MCF 10A (cell line): ENCODE measurements around the gene C1QTNF8. TPM values are rescaled to one million over a fixed set of nuclear protein-coding genes. Genes with fewer than 3 reads are reported as not detected.

Source experiments
- BruUV-seq: library from RNA; stranded (reverse); fragments of 400-500 nt; replicated peaks from 2 replicates; lab custom pipeline; 2021; lab: Mats Ljungman, UMichigan
- CTCF ChIA-PET: fragments of 300-600 bp; sonication (Branson Sonifier 250); formaldehyde crosslinking; extraction: SDS; loops from one replicate; lab custom pipeline; 2021; ENCODE audit warnings: antibody characterized with exemption, inconsistent platforms; lab: Yijun Ruan, JAX
- POLR2A ChIA-PET: fragments of 300-600, 350-650 bp; sonication (Branson Sonifier 250); formaldehyde crosslinking; extraction: SDS; loops from one replicate; lab custom pipeline; 2020; ENCODE audit warnings: antibody characterized with exemption, inconsistent platforms; lab: Yijun Ruan, JAX
- DNase-seq: peaks from one replicate; pipeline ENCODE4 v3.0.0-alpha.2; 2018; ENCODE audit not compliant: unreplicated experiment
- H3K27ac Mint-ChIP-seq: one replicate; pipeline ENCODE4 v1.8.0; 2022; ENCODE audit warnings: mild to moderate bottlenecking, low read depth, mixed read lengths; ENCODE audit not compliant: unreplicated experiment
- H3K27me3 Mint-ChIP-seq: one replicate; pipeline ENCODE4 v1.8.0; 2022; ENCODE audit warnings: mixed read lengths; ENCODE audit not compliant: insufficient read depth, unreplicated experiment
- H3K36me3 Mint-ChIP-seq: one replicate; pipeline ENCODE4 v1.8.0; 2022; ENCODE audit warnings: mild to moderate bottlenecking, moderate library complexity, mixed read lengths; ENCODE audit not compliant: insufficient read depth, unreplicated experiment
- H3K4me1 Mint-ChIP-seq: one replicate; pipeline ENCODE4 v1.8.0; 2022; ENCODE audit warnings: mixed read lengths; ENCODE audit not compliant: insufficient read depth, unreplicated experiment
- H3K4me3 Mint-ChIP-seq: one replicate; pipeline ENCODE4 v1.8.0; 2022; ENCODE audit warnings: mild to moderate bottlenecking, moderate library complexity, mixed read lengths; ENCODE audit not compliant: unreplicated experiment
- H3K9me3 Mint-ChIP-seq: one replicate; pipeline ENCODE4 v1.8.0; 2022; ENCODE audit warnings: mixed read lengths; ENCODE audit not compliant: unreplicated experiment
- intact Hi-C: fragments of 100-400 bp; cut with micrococcal nuclease; formaldehyde crosslinking; loops from 2 replicates; pipeline ENCODE4 v1.14.1; 2022
- total RNA-seq: library from RNA; stranded (reverse); gene quantifications from 2 replicates; pipeline ENCODE4 v1.2.3, GENCODE V29; 2022
- TF ChIP-seq, protein P1 (sequence below): fragments of 200-600 bp; IDR thresholded peaks from one replicate; pipeline ENCODE4 v1.8.0; 2022; ENCODE audit warnings: antibody characterized with exemption, mild to moderate bottlenecking; ENCODE audit not compliant: unreplicated experiment

C1QTNF8 gene
- total RNA-seq, 1 experiment from 2014 or later: not detected

DNA sequence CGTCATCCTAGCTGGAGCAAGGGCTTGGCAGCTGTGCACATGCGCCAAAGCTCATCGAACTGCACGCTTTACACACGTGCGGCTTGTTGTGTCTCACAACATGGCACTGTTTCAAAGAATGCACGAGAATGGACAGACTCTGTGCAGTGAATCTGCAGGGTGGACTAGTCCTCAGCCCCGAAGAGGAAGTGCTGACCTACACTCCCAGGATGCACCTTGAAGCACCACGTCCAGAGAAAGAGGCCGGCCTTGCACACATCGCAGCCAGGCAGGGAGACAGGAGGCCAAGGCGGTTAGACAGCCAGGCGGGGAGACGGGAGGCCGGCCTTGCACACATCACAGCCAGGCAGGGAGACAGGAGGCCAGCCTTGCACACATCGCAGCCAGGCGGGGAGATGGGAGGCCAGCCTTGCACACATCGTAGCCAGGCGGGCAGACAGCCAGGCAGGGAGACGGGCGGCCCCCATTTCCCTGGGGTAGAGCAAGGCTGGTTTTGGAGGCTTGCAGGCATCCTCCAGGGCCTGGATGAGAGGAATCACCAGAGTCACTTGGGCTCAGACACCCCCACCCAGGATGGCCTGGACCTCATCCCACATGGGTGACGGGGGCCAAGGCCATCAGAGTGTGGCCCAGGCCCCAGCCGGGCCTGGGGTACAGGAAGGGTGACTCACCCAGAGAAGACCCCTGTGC lies 47.9 kb upstream of the C1QTNF8 start:
- BruUV-seq: no TSS peak
- no peaks in the 10 kb centered on the region for H3K36me3 Mint-ChIP-seq
- ChIA-PET POLR2A (no interaction called here), CTCF (no interaction called here)
- no peak overlapping the region for H3K4me3 Mint-ChIP-seq
- no peak overlapping the region for H3K27ac Mint-ChIP-seq
- TF ChIP-seq, protein P1, sequence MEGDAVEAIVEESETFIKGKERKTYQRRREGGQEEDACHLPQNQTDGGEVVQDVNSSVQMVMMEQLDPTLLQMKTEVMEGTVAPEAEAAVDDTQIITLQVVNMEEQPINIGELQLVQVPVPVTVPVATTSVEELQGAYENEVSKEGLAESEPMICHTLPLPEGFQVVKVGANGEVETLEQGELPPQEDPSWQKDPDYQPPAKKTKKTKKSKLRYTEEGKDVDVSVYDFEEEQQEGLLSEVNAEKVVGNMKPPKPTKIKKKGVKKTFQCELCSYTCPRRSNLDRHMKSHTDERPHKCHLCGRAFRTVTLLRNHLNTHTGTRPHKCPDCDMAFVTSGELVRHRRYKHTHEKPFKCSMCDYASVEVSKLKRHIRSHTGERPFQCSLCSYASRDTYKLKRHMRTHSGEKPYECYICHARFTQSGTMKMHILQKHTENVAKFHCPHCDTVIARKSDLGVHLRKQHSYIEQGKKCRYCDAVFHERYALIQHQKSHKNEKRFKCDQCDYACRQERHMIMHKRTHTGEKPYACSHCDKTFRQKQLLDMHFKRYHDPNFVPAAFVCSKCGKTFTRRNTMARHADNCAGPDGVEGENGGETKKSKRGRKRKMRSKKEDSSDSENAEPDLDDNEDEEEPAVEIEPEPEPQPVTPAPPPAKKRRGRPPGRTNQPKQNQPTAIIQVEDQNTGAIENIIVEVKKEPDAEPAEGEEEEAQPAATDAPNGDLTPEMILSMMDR: no peak
- intact Hi-C loops: no loop called here
- no peaks in the 10 kb centered on the region for H3K4me1 Mint-ChIP-seq
- DNase-seq: no peak
- no peaks in the 10 kb centered on the region for H3K9me3 Mint-ChIP-seq
- H3K27me3 Mint-ChIP-seq: peaks cover 48% of the 10 kb centered on the region

DNA sequence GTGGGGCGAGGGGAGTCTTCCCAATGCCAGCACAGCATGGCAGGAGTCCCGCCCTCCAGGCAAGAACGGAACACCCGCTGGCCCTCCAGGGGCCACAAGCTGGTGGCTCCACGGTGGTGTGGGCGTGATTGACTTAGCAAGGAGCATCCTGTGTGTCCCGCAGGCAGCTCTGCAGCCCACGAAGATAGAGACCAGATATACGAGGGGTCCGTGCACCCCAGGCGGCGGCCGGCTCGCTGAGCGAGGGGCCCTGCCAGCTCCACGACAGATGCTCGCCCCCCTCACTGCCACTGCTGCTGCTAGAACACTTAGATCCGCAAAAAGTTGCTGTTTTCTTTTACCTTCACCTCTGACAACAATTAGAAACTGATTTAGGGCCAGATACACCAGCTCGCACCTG lies 46.9 kb upstream of the C1QTNF8 start:
- no peak overlapping the region for H3K4me3 Mint-ChIP-seq

DNA sequence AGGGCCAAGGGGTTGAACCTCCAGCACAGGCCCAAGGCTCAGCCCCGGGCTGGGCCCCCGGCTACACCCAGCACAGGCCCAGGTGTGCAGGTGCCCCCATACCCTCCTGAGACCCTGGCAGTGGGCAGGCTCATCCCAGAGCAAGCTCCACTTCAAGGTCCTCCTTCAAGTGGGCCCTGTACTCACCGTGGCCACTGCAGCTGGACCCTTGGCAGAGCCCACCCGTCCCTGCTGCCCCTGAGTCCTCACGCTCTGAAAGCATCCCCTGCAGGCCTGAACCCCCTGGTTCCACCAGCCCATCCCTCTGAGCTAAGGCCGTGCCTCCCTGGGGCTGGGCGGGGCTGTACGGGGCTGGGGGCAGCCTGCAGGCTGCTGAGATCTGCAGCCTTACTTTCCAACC lies 45.7 kb upstream of the C1QTNF8 start:
- BruUV-seq: no TSS peak
- Mint-ChIP-seq H3K27ac (no peak overlapping the region), H3K27me3 (peaks cover 55% of the 10 kb centered on the region), H3K9me3 (no peaks in the 10 kb centered on the region), H3K4me3 (no peak overlapping the region), H3K36me3 (no peaks in the 10 kb centered on the region), H3K4me1 (no peaks in the 10 kb centered on the region)
- intact Hi-C loops: no loop called here
- CTCF ChIA-PET: no interaction called here
- POLR2A ChIA-PET: no interaction called here
- DNase-seq: no peak
- TF ChIP-seq, protein P1: no peak

More for the DNA sequence above, 46.9 kb upstream of the C1QTNF8 start:
- H3K36me3 Mint-ChIP-seq: no peaks in the 10 kb centered on the region
- H3K27me3 Mint-ChIP-seq: peaks cover 55% of the 10 kb centered on the region
- BruUV-seq: no TSS peak
- ChIA-PET POLR2A (no interaction called here), CTCF (no interaction called here)
- DNase-seq: no peak
- H3K4me1 Mint-ChIP-seq: no peaks in the 10 kb centered on the region
- no peak overlapping the region for H3K27ac Mint-ChIP-seq
- H3K9me3 Mint-ChIP-seq: no peaks in the 10 kb centered on the region
- TF ChIP-seq, protein P1: no peak
- intact Hi-C loops: no loop called here

DNA sequence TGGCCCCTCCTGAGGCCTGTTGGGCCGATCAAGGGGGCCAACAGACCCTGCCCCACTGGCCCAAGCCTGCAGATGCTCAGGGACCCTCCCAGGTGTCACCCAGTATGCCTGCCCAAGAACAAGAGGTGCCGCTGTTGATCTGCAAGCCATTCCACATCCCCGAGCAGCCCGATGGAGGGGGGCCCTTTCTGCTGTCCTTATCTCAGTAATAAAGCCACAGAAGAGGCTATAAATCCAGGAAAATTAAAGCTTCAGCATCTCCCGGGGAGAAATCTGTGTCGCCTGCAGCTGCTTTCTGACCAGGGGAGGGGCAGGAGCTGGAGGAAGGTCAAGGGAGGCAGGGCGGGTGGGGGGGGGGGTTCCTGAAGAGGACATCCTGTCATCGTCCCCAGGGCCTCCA lies 45.1 kb upstream of the C1QTNF8 start:
- ChIA-PET CTCF (no interaction called here), POLR2A (no interaction called here)
- Mint-ChIP-seq H3K36me3 (no peaks in the 10 kb centered on the region), H3K27me3 (peaks cover 55% of the 10 kb centered on the region), H3K27ac (no peak overlapping the region), H3K9me3 (no peaks in the 10 kb centered on the region), H3K4me3 (no peak overlapping the region), H3K4me1 (no peaks in the 10 kb centered on the region)
- DNase-seq: no peak
- no TSS peak for BruUV-seq
- TF ChIP-seq, protein P1: no peak
- intact Hi-C loops: no loop called here
